Subcutaneous adipose tissue (tissue), 4 donors: ENCODE results near the gene NCKAP5. TPM values are rescaled to one million over a fixed set of nuclear protein-coding genes. Genes with fewer than 3 reads are reported as not detected.

Experiments
- CTCF ChIP-seq: fragments of 450-650 bp; IDR thresholded peaks from one replicate; pipeline ENCODE4 v1.5.1; 2016; ENCODE audit warnings: low read depth, mild to moderate bottlenecking, control low read depth, antibody characterized with exemption, moderate library complexity
- total RNA-seq, 4 donors: library from RNA; depleted of rRNA; stranded (reverse); fragments of >200 nt; gene quantifications; one replicate each; pipeline ENCODE4 v1.1.0, GENCODE V29; 2016

Gene NCKAP5
- total RNA-seq, 4 donors from 2014 or later: 1.5 to 6.4 (median 3.8) TPM

- TF ChIP-seq CTCF: no peak
Observed at GRCh38 chr2:132668189-132668823, 900.0 kb downstream of the NCKAP5 start.

GRCh38 chr2:132667706-132668105, 900.6 kb downstream of the NCKAP5 start:
- TF ChIP-seq CTCF: no peak

- no peak for TF ChIP-seq CTCF
Observed at GRCh38 chr2:132665401-132666140, 902.7 kb downstream of the NCKAP5 start.

DNA sequence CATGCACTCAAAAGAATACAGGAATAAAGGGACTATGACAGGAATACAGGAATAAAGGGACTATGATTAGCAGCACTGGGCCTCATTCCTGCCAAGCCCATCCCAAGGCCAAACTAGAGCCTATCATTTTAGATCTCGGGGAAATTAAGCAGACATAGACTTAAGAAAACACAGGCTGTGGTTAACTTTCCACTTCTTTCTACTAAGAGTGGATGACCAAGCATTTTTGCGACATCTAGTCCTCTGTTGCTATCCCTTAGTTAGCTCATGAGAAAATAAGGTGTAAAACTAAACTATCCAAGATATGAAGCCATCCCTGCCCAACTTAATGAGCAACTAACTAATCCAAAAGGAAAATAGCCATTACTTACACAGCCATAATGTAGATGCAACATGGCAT, 904.2 kb downstream of the NCKAP5 start:
- no peak for TF ChIP-seq CTCF

DNA sequence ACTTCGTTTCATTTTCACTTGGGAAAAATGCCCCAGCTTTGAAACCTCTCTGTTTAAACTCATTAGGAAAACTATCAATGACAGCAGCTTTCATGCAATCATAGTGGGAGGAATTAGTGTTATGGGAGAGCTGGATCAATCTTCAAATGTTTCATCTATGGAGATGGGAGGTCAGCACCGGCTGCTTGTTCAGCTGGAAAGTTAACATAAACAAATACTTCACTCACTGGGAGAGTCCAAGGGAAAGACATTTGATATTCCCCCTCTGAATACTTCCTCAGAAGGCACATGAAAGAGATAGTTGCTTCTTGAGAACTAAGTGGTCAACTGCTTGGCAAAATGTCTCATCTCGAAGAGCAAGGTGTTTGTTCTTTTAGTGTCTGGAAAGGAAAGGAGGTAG, 905.5 kb downstream of the NCKAP5 start:
- TF ChIP-seq CTCF: no peak

GRCh38 chr2:132659331-132659730, 908.9 kb downstream of the NCKAP5 start:
- no peak for TF ChIP-seq CTCF

- TF ChIP-seq CTCF: no peak
Observed at GRCh38 chr2:132656266-132656975, 911.8 kb downstream of the NCKAP5 start.
